HG03039 (cell line): ENCODE measurements around the gene USB1.

ENCODE experiments used
- ATAC-seq: cut with Tn5 transposase; IDR thresholded peaks from one replicate; pipeline ENCODE4 v1.9.1; 2021; ENCODE audit warnings: mild to moderate bottlenecking, moderate library complexity; ENCODE audit not compliant: unreplicated experiment

Gene USB1, protein sequence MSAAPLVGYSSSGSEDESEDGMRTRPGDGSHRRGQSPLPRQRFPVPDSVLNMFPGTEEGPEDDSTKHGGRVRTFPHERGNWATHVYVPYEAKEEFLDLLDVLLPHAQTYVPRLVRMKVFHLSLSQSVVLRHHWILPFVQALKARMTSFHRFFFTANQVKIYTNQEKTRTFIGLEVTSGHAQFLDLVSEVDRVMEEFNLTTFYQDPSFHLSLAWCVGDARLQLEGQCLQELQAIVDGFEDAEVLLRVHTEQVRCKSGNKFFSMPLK

DNA sequence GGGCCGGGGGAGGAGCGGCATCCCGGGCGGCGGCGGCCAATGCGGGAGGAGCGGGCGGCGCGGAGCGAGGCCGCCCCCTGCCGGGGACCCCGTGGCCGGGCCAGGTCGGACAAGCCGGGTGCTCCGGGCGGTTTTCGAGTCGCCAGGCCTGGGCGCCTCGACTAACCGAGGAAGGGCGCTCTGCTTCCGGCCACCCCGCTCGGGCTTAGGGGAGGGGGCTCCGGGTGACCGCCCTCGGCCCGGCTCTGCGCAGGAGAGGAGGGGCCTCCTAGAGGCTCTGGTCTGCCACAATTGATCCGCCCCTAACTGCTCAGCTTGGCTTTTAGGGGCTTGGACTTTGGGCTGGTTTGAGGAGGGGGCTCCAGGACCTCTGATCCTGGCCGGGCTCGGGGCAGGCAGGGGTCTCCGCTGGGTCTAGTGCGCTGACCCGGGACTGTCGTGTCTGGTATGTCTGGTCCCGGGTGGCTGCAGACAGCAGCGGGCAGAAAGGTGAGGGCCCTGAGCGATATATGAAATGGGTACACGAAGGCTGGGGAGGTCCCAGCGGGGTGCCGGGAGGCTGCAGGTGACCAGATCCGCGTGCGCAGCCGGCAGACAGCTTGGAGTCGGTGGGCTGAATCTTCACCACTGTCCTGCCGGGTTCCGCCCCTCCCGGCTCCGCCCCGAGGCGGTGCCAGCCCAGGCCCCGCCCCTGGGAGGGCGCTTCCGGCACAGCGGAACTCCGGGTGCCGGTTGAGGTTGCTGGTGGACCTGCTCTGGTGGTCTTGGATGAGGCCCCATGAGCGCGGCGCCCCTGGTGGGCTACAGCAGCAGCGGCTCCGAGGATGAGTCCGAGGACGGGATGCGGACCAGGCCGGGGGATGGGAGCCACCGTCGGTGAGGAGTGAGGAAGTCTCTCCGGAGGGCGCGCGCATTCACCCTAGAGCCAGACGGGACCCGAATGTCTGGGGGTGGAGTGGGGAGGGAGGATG lies at the start of gene USB1:
Gene USB1 (plus strand): TSS at position 702 of the 971 bp plus-strand sequence. CDS start 77 bp downstream, at position 779.
- ATAC-seq, result peak; percentile 79

DNA sequence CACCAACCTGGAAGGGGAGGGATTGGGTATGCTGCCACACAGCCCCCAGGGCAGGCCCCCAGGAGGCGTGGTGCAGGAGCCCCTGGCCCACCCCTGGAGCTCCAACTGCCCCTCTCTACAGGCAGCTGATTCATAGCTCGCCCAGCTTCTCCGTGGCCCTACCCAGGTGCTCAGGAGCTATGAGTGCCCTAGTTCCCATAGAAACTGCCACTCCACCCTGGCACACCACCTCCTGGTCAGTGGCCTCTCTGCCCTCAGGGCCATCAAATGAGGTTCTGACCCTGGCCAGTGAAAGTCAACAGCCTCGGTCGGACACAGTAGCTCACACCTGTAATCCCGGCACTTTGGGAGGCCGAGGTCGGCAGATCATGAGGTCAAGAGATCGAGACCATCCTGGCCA lies 48.3 kb upstream of the USB1 start:
- no peak for ATAC-seq

DNA sequence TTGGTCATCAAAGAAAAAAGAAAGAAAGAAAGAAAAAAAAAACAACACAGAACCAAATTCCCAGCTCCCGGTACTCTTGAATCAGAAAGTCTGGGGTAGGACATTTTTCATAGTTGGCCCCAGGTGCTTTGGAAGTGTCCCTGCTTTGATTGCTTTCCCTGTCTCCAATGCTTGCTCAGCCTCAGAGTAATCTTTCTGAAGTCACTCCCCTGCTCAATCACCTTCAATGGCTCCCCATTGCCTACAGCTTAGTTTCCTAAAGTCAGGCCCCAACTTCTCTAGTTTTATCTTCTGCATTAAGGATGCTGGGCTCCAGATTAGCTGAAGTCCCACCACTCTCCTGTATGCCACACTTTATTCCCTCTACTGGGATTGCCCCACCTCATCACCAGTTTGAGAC lies 47.4 kb upstream of the USB1 start:
- ATAC-seq, result no peak

DNA sequence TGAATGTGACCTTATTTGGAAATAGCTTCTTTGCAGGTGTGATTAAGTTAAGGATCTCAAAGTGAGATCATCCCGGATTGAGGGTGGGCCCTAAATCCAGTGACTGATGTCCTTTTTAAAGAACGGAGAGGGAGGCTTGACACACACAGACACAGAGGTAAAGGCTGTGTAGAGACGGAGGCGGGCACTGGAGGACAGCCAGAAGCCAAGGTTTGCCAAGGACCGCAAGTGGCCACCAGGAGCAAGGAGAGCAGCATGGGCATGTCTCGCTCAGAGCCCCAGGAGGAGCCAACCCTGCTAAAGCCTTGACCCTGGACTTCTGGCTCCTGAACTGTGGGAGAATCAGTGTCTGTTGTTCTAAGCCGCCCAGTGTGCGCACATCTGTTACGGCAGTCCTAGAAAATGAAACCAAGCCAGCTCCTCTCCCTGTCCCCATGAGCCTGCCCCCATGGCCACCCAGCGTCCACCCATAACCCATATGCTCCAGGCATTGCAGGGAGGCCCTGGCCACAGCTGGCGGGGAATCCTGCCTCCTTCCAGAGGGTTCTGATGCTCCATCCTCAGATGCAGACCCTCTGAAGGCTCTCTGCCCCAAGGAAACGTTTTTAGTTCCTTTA lies 45.5 kb upstream of the USB1 start:
- ATAC-seq, result no peak

DNA sequence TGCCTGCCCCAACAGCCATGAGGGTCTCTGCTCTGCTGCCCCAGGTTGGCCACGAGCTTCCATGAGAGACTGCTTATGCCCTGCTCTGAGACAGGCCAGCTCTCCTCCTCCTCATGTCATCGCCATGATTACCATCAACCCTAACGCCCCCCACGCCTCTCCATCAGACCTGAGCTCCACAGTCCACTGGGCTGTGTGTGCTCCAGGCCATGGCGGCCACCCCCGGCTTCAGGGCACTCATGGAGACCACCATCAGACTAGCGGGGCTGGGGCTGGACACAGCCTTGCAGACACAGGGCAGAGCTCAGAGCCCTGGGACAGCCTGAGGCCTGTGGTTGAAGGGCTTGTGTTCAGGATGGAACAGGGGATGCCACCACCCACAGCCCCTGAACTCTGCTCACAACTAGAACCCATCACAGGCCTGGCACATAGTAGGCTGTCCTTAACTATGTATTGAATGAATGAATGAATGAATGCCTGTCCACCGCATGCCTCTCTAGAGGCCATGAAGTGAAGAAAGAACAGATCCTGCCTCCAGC lies 44.9 kb upstream of the USB1 start:
- no peak for ATAC-seq

DNA sequence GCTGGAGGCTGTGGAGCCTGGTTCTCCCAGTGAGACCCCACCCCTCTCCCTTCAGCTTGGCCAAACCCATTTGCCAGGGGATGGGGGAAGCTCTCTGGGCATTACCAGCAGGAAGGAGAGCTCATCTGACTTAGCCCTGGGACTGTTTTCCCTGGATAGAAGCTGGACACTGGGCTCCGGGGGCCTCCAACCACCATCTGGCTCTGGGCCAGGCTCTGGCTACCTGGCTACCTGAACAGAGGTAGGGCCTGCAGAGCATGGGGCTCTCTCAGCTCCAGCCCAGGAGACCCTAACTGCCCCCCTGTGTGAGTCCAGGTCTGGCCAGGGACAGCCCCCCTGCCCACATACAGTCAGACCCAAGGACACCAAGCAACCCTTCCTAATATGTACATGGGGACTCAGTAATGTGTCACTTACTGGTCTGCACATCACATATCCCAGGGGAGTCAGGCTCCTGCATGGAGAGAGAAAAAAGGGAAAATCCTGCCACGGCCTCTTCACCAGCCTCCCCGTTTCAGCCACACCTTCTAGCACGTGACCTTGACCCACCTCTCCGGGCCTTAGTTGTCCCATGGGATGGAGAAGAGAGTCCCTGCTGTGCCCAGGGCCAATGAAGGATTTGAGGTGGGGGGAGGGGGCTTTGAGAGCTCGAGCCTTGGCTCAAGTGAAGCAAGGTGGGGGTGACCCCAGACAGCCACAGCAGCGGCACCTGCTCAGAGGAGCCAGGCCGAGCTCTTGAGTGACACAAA lies 44.1 kb upstream of the USB1 start:
- no peak for ATAC-seq

DNA sequence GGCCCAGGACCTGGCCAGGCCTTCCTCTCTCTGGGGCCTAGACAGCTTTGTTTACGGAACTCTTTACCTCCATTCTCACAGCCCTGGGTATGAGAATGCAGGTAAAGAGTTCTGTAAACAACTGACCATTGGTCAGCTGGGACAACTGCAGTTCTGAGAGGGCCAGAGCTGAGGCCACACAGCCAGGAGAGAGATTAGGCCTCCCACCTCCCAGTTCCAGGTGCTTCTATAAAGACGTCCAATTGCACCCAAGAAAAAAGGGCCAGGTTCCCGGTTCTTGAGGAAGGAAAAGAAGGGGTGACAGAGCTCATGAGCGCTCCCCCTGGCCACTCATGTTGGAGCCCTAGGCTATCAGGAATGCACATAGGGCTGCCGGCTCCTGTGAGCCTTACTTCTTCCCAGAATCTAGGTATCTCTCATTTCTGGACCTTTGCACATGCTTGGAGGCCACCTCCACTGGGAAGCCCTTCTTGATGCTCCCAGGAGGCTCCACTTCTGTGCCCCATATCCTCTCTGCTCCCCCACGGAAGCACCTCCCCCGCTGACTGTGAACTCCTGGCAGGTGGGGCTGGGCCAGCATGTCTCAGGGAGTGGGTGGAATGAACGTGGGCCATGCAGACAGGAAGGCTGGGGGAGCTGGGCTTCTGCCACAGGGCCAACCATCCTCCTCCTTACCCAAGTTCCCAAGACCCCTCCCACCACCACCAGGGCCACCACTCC lies 43.4 kb upstream of the USB1 start:
- no peak for ATAC-seq

DNA sequence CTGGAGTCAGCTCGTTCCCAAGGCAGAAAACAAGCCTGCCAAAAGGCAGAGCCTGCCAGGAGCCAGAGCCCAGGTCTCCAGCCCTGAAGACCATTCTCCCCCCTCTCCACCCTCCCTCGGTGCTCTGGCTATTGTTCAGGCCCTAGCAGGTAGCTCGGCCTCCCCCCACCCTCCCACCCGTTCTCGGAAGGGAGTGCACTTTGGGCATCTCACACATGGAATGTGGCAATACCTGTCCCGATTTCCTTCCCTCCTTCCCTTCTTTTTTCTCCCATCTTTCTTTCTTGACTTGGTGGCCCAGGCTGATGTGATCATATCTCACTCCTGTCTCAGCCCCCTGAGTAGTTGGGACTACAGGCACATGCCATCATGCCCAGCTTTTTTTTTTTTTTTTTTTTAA lies 42.7 kb upstream of the USB1 start:
- ATAC-seq, result no peak

DNA sequence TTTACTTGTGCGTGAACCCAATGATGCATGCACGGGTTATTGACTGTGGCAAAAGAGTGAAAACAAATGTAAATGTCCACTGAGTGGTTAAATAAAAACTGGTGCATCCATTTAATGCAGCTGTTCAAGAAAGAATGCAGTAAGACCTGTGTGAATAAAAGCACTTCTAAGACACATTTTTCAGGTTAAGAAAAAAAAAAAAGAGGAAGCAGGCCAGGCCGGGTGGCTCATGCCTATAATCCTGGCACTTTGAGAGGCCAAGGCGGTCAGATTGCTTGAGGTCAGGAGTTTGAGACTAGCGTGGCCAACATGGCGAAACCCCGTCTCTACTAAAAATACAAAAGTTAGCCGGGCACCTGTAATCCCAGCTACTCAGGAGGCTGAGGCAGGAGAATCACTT lies 42.1 kb upstream of the USB1 start:
- ATAC-seq, result no peak

DNA sequence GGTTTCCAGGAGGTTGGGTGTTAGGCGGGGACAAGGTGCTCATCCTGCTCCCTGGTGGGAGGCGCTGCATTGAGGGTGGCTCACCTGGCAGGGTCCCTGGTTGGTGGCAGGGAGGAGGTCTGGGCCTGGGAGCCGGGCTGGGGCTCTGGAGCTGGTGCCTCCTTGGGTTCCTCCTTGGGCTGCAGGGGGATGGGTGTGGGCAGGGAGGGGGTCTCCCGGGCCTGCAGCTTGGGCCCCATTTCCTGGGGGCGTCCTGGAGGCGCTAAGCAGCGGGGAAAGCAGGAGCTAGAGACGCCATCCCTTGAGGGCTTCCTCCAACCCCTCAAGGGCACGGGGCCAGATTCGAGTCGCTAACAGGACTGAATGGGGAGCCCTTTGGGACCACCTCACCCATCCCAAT lies 41.4 kb upstream of the USB1 start:
- ATAC-seq, result no peak

DNA sequence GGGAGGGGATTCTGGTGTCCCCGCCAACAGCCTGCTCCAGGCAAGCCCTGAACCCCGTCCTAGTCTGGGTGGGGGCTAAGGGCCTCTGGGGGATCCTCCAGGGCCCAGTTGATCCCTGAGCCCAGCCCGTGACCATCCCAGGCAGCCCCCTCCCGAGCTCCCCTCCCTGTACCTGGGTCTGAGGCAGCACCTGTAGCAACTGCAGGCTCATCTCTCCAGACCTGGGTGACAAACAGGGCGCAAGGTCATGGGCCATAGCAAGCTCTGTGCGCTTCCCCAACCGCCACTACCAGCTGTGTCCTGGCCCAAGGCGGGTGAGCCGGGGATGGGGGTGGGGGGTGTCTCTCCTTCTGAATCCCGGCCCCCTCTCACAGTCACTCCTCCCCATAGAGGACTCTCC lies 40.9 kb upstream of the USB1 start:
- no peak for ATAC-seq

DNA sequence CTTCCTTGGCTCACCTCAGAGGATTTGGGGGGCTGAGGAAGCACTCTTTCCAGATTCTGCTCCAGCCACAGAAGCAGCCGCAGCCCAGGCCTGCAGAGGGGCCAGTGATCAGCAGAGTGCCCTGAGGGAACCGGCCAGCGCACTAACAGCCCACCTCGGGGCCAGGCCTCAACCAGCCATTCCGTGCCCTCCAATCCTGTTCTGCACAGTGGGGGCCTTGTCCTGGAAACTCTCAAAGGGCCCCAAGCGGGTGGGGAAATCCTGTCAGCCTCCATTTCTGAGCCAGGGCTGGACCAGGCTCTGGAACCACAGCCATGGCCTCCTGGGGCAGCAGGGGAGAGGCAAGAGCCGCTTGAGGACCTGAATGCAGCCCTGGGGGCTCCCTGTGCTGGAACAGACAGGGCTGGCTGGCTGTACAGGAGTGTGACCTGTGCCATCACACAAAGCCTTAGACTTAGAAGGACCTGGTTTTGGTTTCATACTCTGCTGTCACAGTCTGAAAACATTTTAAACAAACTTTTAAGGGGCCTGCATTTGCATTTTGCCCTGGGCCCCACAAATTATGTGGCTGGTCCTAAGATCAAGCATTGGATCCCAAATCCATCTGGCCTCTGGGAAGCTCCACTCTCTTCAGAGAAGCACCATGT lies 40.3 kb upstream of the USB1 start:
- ATAC-seq, result no peak

DNA sequence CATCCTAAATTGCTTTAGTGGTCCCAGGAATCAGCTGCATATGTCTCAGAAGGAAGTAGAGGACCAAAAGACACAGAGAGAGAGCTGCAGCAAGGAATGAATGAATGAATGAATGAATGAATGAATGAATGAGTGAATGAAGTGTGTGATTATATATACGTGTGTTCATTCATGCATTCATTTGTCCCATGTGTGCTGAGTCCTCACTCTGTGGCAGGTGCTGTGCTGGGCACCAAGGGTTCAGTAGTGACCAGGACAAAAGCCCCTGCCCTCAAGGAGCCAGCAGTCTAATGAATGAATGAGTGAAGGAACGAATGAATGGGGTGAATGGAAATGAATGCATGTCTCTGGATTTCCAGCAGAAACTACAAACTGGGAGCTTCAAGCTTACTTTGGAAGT lies 39.7 kb upstream of the USB1 start:
- no peak for ATAC-seq

DNA sequence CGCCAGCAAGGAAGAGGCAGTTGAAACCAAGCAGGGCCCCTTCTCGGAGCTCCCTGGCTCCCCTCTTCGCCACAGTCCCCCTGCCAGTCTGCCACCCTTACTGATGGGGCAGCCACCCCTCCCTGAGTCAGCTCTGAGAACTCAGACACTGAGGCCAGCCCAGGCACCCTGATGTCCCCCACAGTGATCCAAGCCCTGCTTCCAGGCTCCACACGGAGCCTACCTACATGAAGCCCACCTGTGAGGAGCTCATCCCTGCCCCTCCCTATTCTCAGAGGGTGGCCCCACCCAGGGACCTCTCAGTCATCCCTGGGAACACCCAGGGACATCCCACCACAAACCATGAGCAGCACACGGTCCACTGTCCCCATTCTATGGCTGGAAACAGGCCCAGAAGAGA lies 39.2 kb upstream of the USB1 start:
- no peak for ATAC-seq

DNA sequence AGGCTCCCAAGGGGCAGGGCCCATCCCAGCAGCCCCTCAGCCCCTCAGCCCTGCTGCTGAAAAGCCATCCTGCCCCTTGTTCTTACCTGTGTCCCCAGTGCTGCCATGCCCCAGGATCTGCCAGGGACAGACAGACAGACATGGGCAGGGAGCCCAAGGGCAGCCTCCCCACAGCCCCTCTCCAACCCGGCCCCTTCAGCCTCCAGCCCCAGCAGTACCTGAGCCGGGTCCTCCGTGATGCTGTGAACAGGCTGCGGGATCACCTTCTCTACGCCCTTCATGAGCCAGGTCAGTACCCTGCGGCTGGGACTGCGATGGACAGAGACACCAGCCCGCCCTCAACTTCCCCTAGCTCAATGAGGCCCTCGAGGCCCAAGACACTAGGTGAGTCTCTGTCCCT lies 38.5 kb upstream of the USB1 start:
- ATAC-seq, result no peak

DNA sequence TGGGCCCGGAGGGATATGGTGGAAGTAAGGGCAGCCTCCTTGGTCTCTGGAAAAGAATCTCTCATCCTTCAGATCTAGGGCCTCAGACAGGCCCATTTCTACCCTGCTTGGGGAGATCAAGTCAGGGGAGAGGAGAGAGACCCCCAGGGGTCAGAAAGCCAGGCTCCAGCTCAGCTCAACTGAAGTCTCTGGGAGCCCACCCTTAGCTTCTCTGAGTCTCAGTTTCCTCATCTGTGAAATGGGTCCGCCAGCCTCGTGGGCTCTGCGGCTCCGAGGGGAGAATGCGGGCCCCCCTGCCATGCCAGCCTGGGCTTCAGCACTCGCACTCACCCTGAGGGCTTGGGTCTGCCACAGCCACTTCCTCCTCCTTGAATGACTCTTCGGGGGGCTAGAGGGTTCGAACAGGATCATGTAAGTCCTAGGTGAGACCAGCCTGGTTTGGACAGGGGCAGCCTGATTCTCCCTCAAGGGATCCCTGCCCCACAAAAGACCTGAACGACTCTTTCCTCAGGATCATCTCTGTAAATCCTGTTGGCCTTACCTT lies 37.0 kb upstream of the USB1 start:
- no peak for ATAC-seq

DNA sequence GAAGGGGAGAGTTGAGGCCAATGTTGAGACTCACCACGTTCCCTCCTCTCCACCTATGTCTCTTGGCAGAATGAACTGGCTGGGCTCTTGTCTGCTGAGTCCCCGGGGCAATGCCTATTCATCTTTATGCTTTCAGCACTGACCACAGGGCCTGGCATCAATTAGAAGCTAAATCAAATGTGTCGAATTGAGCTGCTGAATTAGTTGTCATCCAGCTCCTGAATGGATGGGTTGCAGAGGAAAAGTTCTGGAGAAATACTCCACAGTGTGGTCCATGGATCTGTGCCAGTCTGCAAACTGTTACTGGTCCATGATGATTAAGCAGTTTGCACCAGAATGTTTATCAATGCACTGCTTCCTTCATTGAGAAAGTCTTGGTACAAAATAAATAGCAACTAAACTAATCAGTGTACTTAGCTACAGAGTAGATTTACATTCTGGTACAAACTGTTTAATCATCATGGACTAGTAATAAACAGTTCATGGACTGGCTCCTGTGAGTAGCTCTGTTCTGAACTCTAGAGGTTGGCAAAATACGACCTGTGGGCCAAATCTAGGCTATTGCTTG lies 34.9 kb upstream of the USB1 start:
- ATAC-seq, result no peak

DNA sequence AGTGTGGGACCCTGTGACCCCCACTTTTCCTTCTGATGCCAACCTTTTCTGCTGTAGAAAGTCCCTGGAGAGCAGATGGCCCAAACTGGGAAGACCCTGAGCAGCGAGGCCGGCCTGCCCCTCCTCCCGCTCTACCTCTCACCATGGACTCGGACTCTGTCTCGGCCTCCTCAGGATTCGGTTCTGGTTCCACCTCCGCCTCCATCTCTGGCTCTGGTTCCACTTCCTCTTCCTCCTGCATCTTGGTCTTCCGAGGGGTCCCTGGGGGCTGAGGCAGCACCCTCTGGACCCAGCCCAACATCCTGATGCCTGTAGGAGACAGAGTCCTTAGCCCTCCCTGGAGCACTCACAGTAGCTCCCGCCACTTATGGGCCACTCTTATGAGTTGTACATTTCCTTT lies 34.2 kb upstream of the USB1 start:
- ATAC-seq, result no peak

DNA sequence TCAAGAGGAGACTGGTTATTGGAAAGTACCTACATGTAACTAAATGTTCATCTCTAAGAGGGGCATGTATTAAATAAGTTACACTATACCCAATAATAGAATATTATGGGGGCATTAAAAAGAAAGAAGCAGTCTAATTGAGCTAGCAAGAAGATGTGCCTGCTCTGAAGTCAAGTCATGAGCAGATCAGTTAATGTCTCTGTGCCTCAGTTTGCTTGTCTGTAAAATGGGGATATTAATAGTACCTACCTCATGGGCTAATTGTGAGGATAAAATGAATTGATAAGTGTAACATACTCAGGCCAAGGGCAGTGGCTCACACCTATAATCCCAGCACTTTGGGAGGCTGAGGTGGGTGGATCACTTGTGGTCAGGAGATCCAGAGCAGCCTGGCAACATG lies 33.3 kb upstream of the USB1 start:
- ATAC-seq, result no peak
